ENCODE data around the gene CORO6. TPM values are rescaled to one million over a fixed set of nuclear protein-coding genes. Genes with fewer than 3 reads are reported as not detected.

Gene CORO6
- total RNA-seq, 3 donors from 2014 or later, result 6.6 to 21.3 (median 16.8) TPM

DNA sequence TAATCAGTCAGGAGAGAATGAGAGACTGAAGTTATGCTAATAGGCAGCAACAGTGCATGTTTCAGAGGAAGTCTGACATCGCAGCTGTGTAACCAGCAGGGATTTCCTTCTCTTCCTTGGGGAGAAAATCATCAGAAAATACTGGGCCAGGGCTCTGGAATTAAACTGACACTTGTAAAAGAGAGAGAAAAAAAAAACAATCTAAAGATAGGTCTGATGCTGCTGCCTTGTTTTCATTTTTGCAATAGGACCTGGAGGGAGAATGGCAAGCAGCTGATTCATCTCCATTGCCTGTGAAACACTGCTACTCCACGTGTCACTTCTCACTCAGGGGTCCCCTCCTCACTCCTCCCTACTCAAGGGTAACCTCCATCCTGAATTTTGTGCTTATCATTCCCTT lies 17.7 kb upstream of the CORO6 start:
- DNase-seq (ENCODE audit: low spot score in 2 of 2), result no peak
- Histone ChIP-seq H3K27me3 (no peaks in the 10 kb centered on the region), H3K27ac (peak overlapping the region; percentile 49 to 53), H3K36me3 (no peaks in the 10 kb centered on the region), H3K4me1 (peaks cover 0 to 4% of the 10 kb centered on the region in 2 donors), H3K9me3 (no peaks in the 10 kb centered on the region), H3K4me3 (no peak overlapping the region)
- no peak for TF ChIP-seq POLR2A (IDR thresholded peaks at IDR 0.05)
- no peak for TF ChIP-seq POLR2AphosphoS5 (IDR thresholded peaks at IDR 0.05)
- TF ChIP-seq, protein P1, sequence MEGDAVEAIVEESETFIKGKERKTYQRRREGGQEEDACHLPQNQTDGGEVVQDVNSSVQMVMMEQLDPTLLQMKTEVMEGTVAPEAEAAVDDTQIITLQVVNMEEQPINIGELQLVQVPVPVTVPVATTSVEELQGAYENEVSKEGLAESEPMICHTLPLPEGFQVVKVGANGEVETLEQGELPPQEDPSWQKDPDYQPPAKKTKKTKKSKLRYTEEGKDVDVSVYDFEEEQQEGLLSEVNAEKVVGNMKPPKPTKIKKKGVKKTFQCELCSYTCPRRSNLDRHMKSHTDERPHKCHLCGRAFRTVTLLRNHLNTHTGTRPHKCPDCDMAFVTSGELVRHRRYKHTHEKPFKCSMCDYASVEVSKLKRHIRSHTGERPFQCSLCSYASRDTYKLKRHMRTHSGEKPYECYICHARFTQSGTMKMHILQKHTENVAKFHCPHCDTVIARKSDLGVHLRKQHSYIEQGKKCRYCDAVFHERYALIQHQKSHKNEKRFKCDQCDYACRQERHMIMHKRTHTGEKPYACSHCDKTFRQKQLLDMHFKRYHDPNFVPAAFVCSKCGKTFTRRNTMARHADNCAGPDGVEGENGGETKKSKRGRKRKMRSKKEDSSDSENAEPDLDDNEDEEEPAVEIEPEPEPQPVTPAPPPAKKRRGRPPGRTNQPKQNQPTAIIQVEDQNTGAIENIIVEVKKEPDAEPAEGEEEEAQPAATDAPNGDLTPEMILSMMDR (IDR thresholded peaks at IDR 0.05), result no peak
- intact Hi-C loops (cut with DNase I; ENCODE audit: low total_unique reads), result no loop called here

DNA sequence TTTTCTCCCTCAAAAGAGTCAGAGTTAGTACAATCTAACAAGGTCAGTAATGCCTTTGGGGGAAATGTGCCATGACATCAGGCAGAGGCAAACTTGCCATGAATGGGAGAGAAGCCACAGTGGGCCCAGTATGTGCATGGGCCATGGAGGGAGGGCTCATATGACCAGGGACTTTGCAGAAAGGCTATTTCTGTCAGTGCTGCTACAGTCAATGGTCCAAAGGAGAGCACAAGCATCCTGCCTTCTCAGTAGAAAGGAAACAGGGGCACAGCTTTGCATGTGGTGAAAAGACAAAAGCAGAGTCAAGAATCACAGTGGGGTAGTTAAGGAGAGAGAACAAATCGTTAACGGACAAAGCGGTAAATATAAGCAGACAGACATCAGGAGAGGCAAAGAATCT lies 11.2 kb upstream of the CORO6 start:
- Histone ChIP-seq H3K4me3 (no peak overlapping the region), H3K9me3 (no peaks in the 10 kb centered on the region), H3K27ac (no peak overlapping the region), H3K36me3 (no peaks in the 10 kb centered on the region), H3K4me1 (no peaks in the 10 kb centered on the region), H3K27me3 (no peaks in the 10 kb centered on the region)
- intact Hi-C loops (cut with DNase I; ENCODE audit: low total_unique reads), result no loop called here
- no peak for TF ChIP-seq POLR2A (IDR thresholded peaks at IDR 0.05)
- TF ChIP-seq, protein P1 (IDR thresholded peaks at IDR 0.05), result no peak
- no peak for TF ChIP-seq POLR2AphosphoS5 (IDR thresholded peaks at IDR 0.05)
- DNase-seq (ENCODE audit: low spot score in 2 of 2), result no peak

DNA sequence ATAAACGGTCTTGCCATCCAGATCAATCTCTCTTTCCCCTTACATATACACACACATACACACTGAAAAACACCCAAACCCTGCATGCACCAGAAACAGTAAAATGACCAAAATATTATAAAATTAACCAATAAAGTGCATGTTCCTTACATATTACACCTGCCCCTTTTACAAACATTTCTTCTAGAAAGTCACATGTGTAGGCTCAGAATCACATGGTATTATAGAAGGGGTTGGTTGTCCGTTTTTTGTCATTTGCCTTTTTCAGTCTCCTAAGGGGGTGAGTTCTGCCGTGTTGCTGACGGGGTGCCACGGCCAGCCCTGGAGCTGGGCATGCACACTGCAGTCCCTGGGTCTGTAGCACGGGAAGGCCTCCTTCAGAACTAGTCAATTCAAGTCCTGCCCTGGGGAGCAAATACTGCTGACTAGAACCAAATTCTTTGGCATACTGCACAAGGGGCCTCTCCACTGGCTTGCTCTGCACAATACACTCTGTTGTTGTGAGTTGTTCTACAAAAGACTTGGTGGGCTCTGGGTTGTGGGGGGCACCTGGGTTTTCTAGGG lies 8.0 kb upstream of the CORO6 start:
- H3K36me3 ChIP-seq, result no peaks in the 10 kb centered on the region
- no peaks in the 10 kb centered on the region for H3K4me1 ChIP-seq
- H3K27me3 ChIP-seq, result no peaks in the 10 kb centered on the region
- TF ChIP-seq POLR2A (IDR thresholded peaks at IDR 0.05) (no peak), POLR2AphosphoS5 (IDR thresholded peaks at IDR 0.05) (no peak)
- TF ChIP-seq, protein P1 (IDR thresholded peaks at IDR 0.05), result no peak
- H3K4me3 ChIP-seq, result no peak overlapping the region
- no peak overlapping the region for H3K27ac ChIP-seq
- intact Hi-C loops (cut with DNase I; ENCODE audit: low total_unique reads), result no loop called here
- H3K9me3 ChIP-seq, result no peaks in the 10 kb centered on the region
- no peak for DNase-seq (ENCODE audit: low spot score in 2 of 2)

DNA sequence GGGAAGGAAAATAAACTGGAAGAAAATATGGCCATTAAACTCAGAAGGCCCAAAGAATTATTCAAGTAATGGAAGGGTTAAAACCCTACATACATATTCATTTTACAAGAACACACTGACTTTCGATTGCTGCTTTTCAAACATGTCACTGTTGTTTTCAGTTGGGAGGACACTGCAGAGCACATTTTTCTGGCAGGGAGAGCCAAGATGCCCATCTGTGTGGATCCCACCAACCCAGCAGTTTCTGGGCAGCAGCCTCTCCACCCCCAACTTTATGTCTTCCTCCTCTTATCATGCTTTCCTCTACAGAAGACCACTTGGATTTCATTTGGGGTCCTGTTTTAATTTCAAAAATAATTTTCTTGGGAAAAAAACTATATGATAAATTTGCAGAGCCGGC lies 7.1 kb upstream of the CORO6 start:
- Histone ChIP-seq H3K27me3 (no peaks in the 10 kb centered on the region), H3K36me3 (no peaks in the 10 kb centered on the region), H3K4me1 (no peaks in the 10 kb centered on the region), H3K9me3 (no peaks in the 10 kb centered on the region), H3K27ac (no peak overlapping the region), H3K4me3 (no peak overlapping the region)
- intact Hi-C loops (cut with DNase I; ENCODE audit: low total_unique reads), result no loop called here
- TF ChIP-seq POLR2AphosphoS5 (IDR thresholded peaks at IDR 0.05), result no peak
- TF ChIP-seq, protein P1 (IDR thresholded peaks at IDR 0.05), result no peak
- TF ChIP-seq POLR2A (IDR thresholded peaks at IDR 0.05), result no peak
- DNase-seq (ENCODE audit: low spot score in 2 of 2), result no peak

DNA sequence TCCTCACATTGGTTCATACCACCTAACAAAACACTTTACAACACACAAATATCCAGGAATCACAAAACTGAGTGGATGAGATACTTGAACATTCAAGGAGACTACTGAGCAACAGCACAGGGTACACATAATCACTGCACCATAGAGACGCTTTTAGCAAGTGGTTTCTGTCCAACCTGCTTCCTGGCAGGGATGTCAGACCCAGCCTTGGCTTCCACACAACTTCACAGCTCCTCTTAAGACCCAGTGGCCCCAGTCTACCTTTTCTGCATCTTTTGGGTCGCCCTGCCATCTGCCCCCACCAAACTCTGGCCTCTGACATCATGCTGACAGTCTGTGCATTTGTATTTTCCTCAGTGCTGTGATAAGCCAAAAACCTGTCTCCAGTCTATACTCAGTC lies 5.9 kb upstream of the CORO6 start:
- no peak for DNase-seq (ENCODE audit: low spot score in 2 of 2)
- H3K4me1 ChIP-seq, result no peaks in the 10 kb centered on the region
- TF ChIP-seq POLR2AphosphoS5 (IDR thresholded peaks at IDR 0.05) (no peak), POLR2A (IDR thresholded peaks at IDR 0.05) (no peak)
- TF ChIP-seq, protein P1 (IDR thresholded peaks at IDR 0.05), result no peak
- no peak overlapping the region for H3K27ac ChIP-seq
- H3K9me3 ChIP-seq, result no peaks in the 10 kb centered on the region
- intact Hi-C loops (cut with DNase I; ENCODE audit: low total_unique reads), result no loop called here
- no peaks in the 10 kb centered on the region for H3K36me3 ChIP-seq
- H3K4me3 ChIP-seq, result no peak overlapping the region
- no peaks in the 10 kb centered on the region for H3K27me3 ChIP-seq

Measured in breast epithelium (tissue), 4 donors.